HCT116 (cell line): ENCODE measurements around the gene TTC21B. TPM values are rescaled to one million over a fixed set of nuclear protein-coding genes. Genes with fewer than 3 reads are reported as not detected.
"Not testable (repeated sequence)": the region's sequence is repeated elsewhere in the genome, so short reads cannot be mapped to it uniquely, and the experiment has no call there.

Source experiments
- ATAC-seq: fragments of 200-7000 bp; cut with Tn5 transposase; 2 replicates; pipeline ENCODE4 v1.9.1; 2020; ENCODE audit warnings: mild to moderate bottlenecking, moderate library complexity
- BruUV-seq: library from RNA; stranded (reverse); fragments of 400-500 nt; replicated peaks from 2 replicates; lab custom pipeline; 2021; lab: Mats Ljungman, UMichigan
- CTCF ChIA-PET: fragments of 300-600 bp; sonication (Branson Sonifier 250); formaldehyde crosslinking; loops from one replicate; lab custom pipeline; 2021; ENCODE audit warnings: antibody characterized with exemption; lab: Charles Lee
- POLR2A ChIA-PET: fragments of 300-600, 350-600 bp; sonication (Branson Sonifier 250); formaldehyde crosslinking; loops from one replicate; lab custom pipeline; 2021; ENCODE audit warnings: antibody characterized with exemption; lab: Charles Lee
- RAD21 ChIA-PET, 2 experiments: fragments of 300-600 bp; sonication (Branson Sonifier 250); formaldehyde crosslinking; loops; one replicate each; lab custom pipeline; 2023; ENCODE audit warnings: low total read pairs in 2 of 2; ENCODE audit not compliant: uncharacterized antibody in 2 of 2, unreplicated experiment in 2 of 2, low non-redundant PET in 1 of 2; lab: Charles Lee
- DNase-seq: peaks from one replicate; pipeline ENCODE4 v3.0.0-alpha.2; 2010; ENCODE audit warnings: low read depth, low spot score
- H2AFZ ChIP-seq: fragments of 200-600 bp; shearing (Covaris generic), sonication (generic); 2 replicates; pipeline ENCODE4 v1.6.1; 2017; ENCODE audit warnings: low read depth, mixed run types, mixed read lengths, antibody characterized with exemption, low read length; ENCODE audit not compliant: poor library complexity, severe bottlenecking
- H3K27ac ChIP-seq: 2 replicates; pipeline ENCODE4 v1.5.1; 2012; ENCODE audit warnings: low read depth, low read length
- H3K27me3 ChIP-seq: fragments of 200-600 bp; sonication (generic); 2 replicates; pipeline ENCODE4 v1.6.1; 2016; ENCODE audit warnings: mixed run types, low read length, mixed read lengths; ENCODE audit not compliant: insufficient read depth
- H3K36me3 ChIP-seq, 2 experiments: fragments of 200-500 bp in 1 of 2; fragments of 200-600 bp in 1 of 2; sonication (Bioruptor generic) in 1 of 2; sonication (generic) in 1 of 2; 2 replicates each; pipeline versions ENCODE4 v1.5.1 to v1.6.1; 2014 to 2016; ENCODE audit warnings: low read length in 2 of 2, inconsistent platforms in 1 of 2, mixed read lengths in 1 of 2, mixed run types in 1 of 2; ENCODE audit not compliant: insufficient read depth in 2 of 2, control insufficient read depth in 1 of 2
- H3K4me1 ChIP-seq, 2 experiments: fragments of 200-600 bp in 1 of 2; sonication (generic) in 1 of 2; 2 replicates each; pipeline versions ENCODE4 v1.5.1 to v1.6.1; 2012 to 2017; ENCODE audit warnings: low read length in 2 of 2, inconsistent platforms in 1 of 2, mild to moderate bottlenecking in 1 of 2, mixed read lengths in 1 of 2, mixed run types in 1 of 2, moderate library complexity in 1 of 2; ENCODE audit not compliant: insufficient read depth in 2 of 2, control insufficient read depth in 1 of 2
- H3K4me2 ChIP-seq: fragments of 200-600 bp; sonication (generic); 2 replicates; pipeline ENCODE4 v1.6.1; 2017; ENCODE audit warnings: mixed run types, low read length, mixed read lengths
- H3K4me3 ChIP-seq, 2 experiments: fragments of 200-600 bp in 1 of 2; sonication (generic) in 1 of 2; replicated peaks in 1 of 2; 2 replicates each; pipeline ENCODE4 v1.5.1; 2011 to 2016; ENCODE audit warnings: low read length in 2 of 2, control low read depth in 1 of 2, low read depth in 1 of 2, mild to moderate bottlenecking in 1 of 2, mixed read lengths in 1 of 2, mixed run types in 1 of 2
- H3K79me2 ChIP-seq: fragments of 200-600 bp; sonication (generic); 2 replicates; pipeline ENCODE4 v1.6.1; 2017; ENCODE audit warnings: mild to moderate bottlenecking, mixed run types, low read length, moderate library complexity, mixed read lengths; ENCODE audit not compliant: insufficient read depth
- H3K9ac ChIP-seq: fragments of 200-600 bp; sonication (generic); 2 replicates; pipeline ENCODE4 v1.6.1; 2016; ENCODE audit warnings: low read length, mixed read lengths
- H3K9me2 ChIP-seq: fragments of 200-600 bp; sonication (generic), shearing (Covaris generic); 2 replicates; pipeline ENCODE4 v1.6.1; 2017; ENCODE audit warnings: mixed run types, mild to moderate bottlenecking, moderate library complexity; ENCODE audit not compliant: insufficient read depth
- H3K9me3 ChIP-seq, 2 experiments: fragments of 200-500 bp in 1 of 2; fragments of 200-600 bp in 1 of 2; sonication (Bioruptor generic) in 1 of 2; sonication (generic) in 1 of 2; 2 replicates each; pipeline ENCODE4 v1.6.1; 2014 to 2017; ENCODE audit warnings: low read length in 2 of 2, mixed read lengths in 2 of 2, inconsistent platforms in 1 of 2, low read depth in 1 of 2, mild to moderate bottlenecking in 1 of 2, mixed run types in 1 of 2, moderate library complexity in 1 of 2; ENCODE audit not compliant: control insufficient read depth in 1 of 2, insufficient read depth in 1 of 2
- H4K20me1 ChIP-seq: fragments of 200-600 bp; sonication (generic), shearing (Covaris generic); 2 replicates; pipeline ENCODE4 v1.6.1; 2017; ENCODE audit warnings: mixed run types, mild to moderate bottlenecking, moderate library complexity; ENCODE audit not compliant: insufficient read depth
- ATF3 ChIP-seq: IDR thresholded peaks from 2 replicates; pipeline ENCODE4 v1.6.1; 2012
- CBX3 ChIP-seq: IDR thresholded peaks from 2 replicates; pipeline ENCODE4 v1.6.1; 2012; ENCODE audit warnings: low read depth
- CEBPB ChIP-seq: IDR thresholded peaks from 2 replicates; pipeline ENCODE4 v1.6.1; 2012; ENCODE audit warnings: low read depth
- ELF1 ChIP-seq: IDR thresholded peaks from 2 replicates; pipeline ENCODE4 v1.6.1; 2012; ENCODE audit warnings: low read depth, borderline replicate concordance
- EZH2 ChIP-seq: fragments of 200-600 bp; sonication (generic); IDR thresholded peaks from 2 replicates; pipeline ENCODE4 v1.6.1; 2017; ENCODE audit warnings: antibody characterized with exemption, mixed run types
- EZH2phosphoT487 ChIP-seq: fragments of 200-600 bp; IDR thresholded peaks from 2 replicates; pipeline ENCODE4 v1.6.1; 2018; ENCODE audit warnings: antibody characterized with exemption, borderline replicate concordance
- FOSL1 ChIP-seq: IDR thresholded peaks from 2 replicates; pipeline ENCODE4 v1.6.1; 2012; ENCODE audit warnings: low read depth
- JUND ChIP-seq: IDR thresholded peaks from 2 replicates; pipeline ENCODE4 v1.6.1; 2012
- MAX ChIP-seq: IDR thresholded peaks from 2 replicates; pipeline ENCODE4 v1.6.1; 2012
- POLR2A ChIP-seq: IDR thresholded peaks from 2 replicates; pipeline ENCODE4 v1.7.0; 2011; ENCODE audit warnings: borderline replicate concordance; ENCODE audit not compliant: insufficient read depth, insufficient read length; ENCODE audit errors: extremely low read depth
- POLR2AphosphoS5 ChIP-seq: IDR thresholded peaks from 2 replicates; pipeline ENCODE4 v1.6.1; 2011; ENCODE audit warnings: mild to moderate bottlenecking, low read depth, low read length, moderate library complexity
- TCF7L2 ChIP-seq: IDR thresholded peaks from 2 replicates; pipeline ENCODE4 v1.7.0; 2011; ENCODE audit warnings: borderline replicate concordance, inconsistent platforms; ENCODE audit not compliant: insufficient read depth, insufficient read length; ENCODE audit errors: extremely low read depth
- ZBTB33 ChIP-seq: IDR thresholded peaks from 2 replicates; pipeline ENCODE4 v1.6.1; 2011; ENCODE audit warnings: mild to moderate bottlenecking, low read length, moderate library complexity; ENCODE audit not compliant: insufficient replicate concordance; ENCODE audit errors: extremely low read depth
- ZNF274 ChIP-seq: fragments of 200-500 bp; sonication (Bioruptor generic); IDR thresholded peaks from 2 replicates; pipeline ENCODE4 v1.6.1; 2014; ENCODE audit warnings: mild to moderate bottlenecking, low read depth, low read length, inconsistent platforms
- intact Hi-C: fragments of 100-400 bp; cut with micrococcal nuclease; formaldehyde crosslinking; loops from 2 replicates; pipeline ENCODE4 v1.10.0; 2022
- total RNA-seq: library from RNA; stranded (reverse); gene quantifications from one replicate; pipeline ENCODE4 v1.2.1, GENCODE V29; 2021; ENCODE audit not compliant: unreplicated experiment

Gene TTC21B
- total RNA-seq, 1 experiment from 2014 or later, result 12.2 TPM

- H4K20me1 ChIP-seq, H3K9me3 ChIP-seq, DNase-seq, H3K79me2 ChIP-seq, POLR2A ChIA-PET, BruUV-seq, H3K36me3 ChIP-seq, H3K27me3 ChIP-seq, H3K9me2 ChIP-seq, H3K4me1 ChIP-seq, ATAC-seq, RAD21 ChIA-PET, H3K4me2 ChIP-seq, H2AFZ ChIP-seq, H3K27ac ChIP-seq, H3K4me3 ChIP-seq, CTCF ChIA-PET, intact Hi-C loops, H3K9ac ChIP-seq: not testable (repeated sequence)
Measured at GRCh38 chr2:165861083-165861482, 92.5 kb downstream of the TTC21B start.

- H3K9ac ChIP-seq, H3K27me3 ChIP-seq, RAD21 ChIA-PET, H3K79me2 ChIP-seq, H3K27ac ChIP-seq, H3K4me2 ChIP-seq, H4K20me1 ChIP-seq, H3K4me3 ChIP-seq, BruUV-seq, H3K9me2 ChIP-seq, H3K9me3 ChIP-seq, DNase-seq, H2AFZ ChIP-seq, H3K4me1 ChIP-seq, CTCF ChIA-PET, intact Hi-C loops, H3K36me3 ChIP-seq, POLR2A ChIA-PET, ATAC-seq: not testable (repeated sequence)
Measured at GRCh38 chr2:165859723-165860122, 93.9 kb downstream of the TTC21B start.

GRCh38 chr2:165857876-165858275 lies 95.7 kb downstream of the TTC21B start:
- CTCF ChIA-PET, result no interaction called here
- no peak overlapping the region for H3K4me2 ChIP-seq
- H4K20me1 ChIP-seq, result no peaks in the 10 kb centered on the region
- H3K27ac ChIP-seq, result no peak overlapping the region
- H3K4me3 ChIP-seq, result no peak overlapping the region
- no peak overlapping the region for H3K9ac ChIP-seq
- RAD21 ChIA-PET, result no interaction called here
- DNase-seq, result no peak
- intact Hi-C loops, result no loop called here
- no peaks in the 10 kb centered on the region for H3K9me2 ChIP-seq
- POLR2A ChIA-PET, result no interaction called here
- H3K36me3 ChIP-seq, result no peaks in the 10 kb centered on the region
- no peaks in the 10 kb centered on the region for H3K79me2 ChIP-seq
- H3K4me1 ChIP-seq, result no peaks in the 10 kb centered on the region
- no TSS peak for BruUV-seq
- no peaks in the 10 kb centered on the region for H3K27me3 ChIP-seq
- no peak for ATAC-seq
- H2AFZ ChIP-seq, result no peak overlapping the region
- H3K9me3 ChIP-seq, result no peaks in the 10 kb centered on the region; a peak in 1 of 4 replicates
- no peak for TF ChIP-seq POLR2A
- no peak for TF ChIP-seq MAX
- no peak for TF ChIP-seq EZH2phosphoT487
- TF ChIP-seq ELF1, result no peak
- no peak for TF ChIP-seq TCF7L2
- TF ChIP-seq CBX3, result no peak
- no peak for TF ChIP-seq CEBPB
- no peak for TF ChIP-seq ZBTB33
- TF ChIP-seq ATF3, result no peak
- TF ChIP-seq JUND, result no peak
- TF ChIP-seq POLR2AphosphoS5, result no peak
- no peak for TF ChIP-seq ZNF274
- no peak for TF ChIP-seq FOSL1
- TF ChIP-seq EZH2, result no peak
